Amniotic stem cell (primary cell): ENCODE results near the gene HSPA9.
A peak's percentile ranks its signal among the peaks of the same experiment; 100 is the strongest.

Experiments
- DNase-seq: peaks from one replicate; lab custom pipeline; 2025; lab: John Stamatoyannopoulos, UW

The HSPA9 gene

GRCh38 chr5:138560971-138561370, 14.2 kb downstream of the HSPA9 start:
- no peak for DNase-seq

DNA sequence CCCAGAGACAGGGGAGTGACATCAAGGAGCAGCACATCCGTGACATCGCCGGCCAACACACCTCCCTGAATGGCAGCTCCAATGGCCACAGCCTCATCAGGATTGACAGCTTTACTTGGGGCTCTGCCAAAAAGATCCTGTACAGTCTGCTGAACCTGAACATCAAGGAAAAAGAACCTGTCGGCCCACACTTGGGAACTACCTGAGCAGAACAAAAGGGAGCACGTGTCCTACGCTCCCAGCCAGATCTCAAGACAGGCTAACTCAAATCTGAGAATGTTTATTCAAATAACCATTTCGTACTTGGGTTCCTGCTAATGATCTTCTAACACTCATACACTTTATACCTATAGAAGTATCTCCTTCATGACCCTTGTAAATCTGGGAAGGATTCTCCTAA, 15.3 kb downstream of the HSPA9 start:
- DNase-seq = no peak

- DNase-seq = no peak
Observed at GRCh38 chr5:138557677-138558076, 17.5 kb downstream of the HSPA9 start.

DNA sequence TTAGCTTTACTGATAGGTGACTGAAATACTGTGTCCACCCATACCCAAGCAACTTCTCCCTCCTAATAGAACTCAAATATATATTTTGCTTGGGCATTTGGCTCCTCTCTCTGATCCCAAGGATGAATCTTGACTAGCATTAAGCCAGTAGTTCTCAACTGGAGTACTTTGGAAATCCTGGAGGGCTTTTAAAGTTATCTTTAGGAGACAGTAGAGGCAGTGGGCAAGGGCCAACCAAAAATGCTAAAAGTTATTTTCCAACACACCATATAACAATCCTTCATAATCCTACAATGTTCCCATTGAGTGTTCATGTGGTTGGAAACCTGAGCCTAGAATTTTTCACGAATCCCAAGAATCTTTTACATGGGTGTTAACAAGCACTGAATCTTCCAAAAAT, 21.1 kb downstream of the HSPA9 start:
- no peak for DNase-seq

- DNase-seq = no peak
Observed at GRCh38 chr5:138553437-138554095, 21.6 kb downstream of the HSPA9 start.

GRCh38 chr5:138552657-138553056, 22.5 kb downstream of the HSPA9 start:
- no peak for DNase-seq

DNA sequence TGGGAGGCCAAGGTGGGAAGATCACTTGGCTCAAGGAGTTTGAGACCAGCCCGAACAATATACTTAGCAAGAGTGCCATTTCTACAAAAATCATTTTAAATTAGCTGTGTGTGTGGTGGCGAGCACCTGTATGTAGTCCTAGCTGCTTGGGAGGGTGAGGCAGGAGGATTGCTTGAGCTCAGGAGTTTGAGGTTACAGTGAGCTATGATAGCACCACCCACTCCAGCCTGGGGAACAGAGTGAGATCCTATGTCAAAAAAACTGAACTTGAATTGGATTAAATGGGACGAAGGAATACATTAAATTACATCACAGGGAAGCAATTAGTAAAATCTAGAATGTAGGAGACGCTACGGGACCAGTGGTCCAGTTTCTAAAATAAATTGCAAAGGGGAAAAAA, 25.8 kb downstream of the HSPA9 start:
- DNase-seq = no peak

DNA sequence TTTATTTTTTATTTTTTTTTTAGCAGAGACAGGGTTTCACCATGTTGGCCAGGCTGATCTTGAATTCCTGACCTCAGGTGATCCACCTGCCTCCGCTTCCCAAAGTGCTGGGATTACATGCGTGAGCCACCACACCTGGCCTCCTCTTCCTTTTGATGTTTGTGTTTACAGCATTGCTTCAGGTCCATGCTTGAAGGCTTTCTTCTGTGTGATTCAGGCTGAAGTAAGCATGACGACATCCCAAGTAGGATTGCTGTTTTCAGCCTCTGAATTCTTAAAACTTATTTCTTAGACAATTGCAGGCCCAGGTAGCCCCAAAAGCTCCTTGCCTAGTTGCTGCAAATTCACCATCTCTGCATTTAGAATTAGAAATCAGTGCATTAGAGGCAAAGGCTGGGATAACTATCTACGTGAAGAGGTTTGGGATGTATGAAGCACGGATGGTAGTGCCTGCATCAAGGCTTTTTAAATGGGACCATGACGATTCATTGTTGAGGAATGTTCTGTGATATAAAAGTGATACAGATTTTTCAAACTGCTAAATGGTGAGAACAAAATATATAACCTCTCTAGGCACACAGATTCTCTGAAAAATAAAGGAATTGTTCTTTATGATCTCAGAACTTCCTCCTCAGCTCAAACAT, 29.2 kb downstream of the HSPA9 start:
- DNase-seq = no peak

GRCh38 chr5:138544181-138545134, 30.7 kb downstream of the HSPA9 start:
- DNase-seq = no peak

GRCh38 chr5:138543730-138544104, 31.5 kb downstream of the HSPA9 start:
- DNase-seq = no peak

DNA sequence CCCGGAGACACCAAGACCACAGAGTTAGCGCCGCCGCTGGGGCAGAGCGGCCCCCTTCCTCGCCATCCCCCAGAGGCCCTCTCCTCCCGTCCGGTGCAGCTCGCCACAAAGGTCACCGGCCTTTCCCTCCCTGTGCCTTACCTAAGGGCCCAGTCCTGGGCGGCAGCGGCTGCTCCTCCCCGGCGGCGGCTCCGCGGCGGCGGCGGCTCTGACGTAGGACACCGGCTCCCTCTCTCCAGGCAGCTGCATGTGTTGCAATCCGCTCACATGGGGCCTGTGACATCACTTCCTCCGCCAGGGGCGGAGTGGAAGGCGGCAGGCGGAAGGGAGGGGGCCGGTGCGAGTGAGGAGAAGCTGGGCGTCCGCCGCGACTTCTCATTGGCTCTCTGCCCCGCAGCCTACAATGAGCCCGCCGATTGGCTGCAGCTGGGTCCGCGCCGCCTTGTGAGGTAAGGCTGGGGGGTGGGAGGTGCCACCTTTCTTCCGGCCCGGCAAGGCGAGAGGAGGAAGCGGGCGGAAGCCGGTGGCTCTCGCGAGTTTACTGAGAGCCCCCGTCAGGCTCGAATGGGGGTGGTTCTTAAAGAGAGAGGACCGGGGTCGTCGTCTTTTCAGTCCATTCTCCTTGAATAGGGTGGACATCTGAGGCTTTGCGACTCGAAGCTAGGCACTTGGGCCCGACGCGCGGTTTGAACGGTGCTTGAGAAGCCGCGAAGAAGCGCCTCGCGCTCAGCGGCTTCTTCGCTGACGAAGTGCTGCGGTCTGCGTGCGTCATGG, 32.1 kb downstream of the HSPA9 start, which contains the start of gene ETF1:
Gene ETF1 (minus strand): TSS at position 281 of the 774 bp plus-strand sequence. CDS start 318 bp downstream, outside the sequence.
- peak; percentile 100 for DNase-seq

DNA sequence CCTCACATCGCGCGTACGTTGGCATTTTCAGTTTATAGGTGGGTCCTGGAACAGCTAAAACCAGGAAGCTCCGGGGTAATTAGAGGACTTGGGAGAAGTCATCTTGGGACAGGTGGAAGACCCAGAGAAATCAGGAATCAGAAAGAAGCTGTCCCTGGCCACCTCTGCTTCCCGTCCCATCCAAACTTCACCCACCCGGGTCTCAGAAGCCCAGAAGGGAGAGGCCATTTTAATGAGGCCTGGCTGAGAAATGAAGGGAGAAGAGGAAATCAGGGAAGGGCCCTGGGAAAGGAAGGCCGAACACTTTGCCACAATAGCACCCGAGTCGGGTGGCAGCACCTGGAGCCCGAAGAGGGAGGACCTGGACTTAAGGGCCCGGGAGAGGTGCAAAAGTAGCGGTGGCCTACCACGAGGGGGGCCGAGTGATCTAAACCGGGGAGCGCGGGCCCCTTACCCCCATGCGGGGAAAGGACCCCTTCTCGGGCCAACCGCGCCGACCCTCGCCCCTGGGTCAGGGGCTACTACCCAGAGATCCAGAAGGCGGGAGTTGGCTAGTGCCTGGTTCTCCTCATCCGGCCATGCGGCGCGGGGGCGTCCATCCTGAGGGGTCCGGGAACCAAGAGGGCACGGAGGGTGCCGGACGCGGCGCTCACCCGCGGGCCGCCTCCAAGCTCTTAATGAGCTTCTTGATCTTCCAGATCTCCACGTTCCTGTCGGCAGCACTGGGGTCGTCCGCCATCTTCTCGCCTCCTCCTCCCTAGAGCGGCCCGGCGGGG, 32.8 kb downstream of the HSPA9 start:
- no peak for DNase-seq

- no peak for DNase-seq
Observed at GRCh38 chr5:138541511-138542179, 33.6 kb downstream of the HSPA9 start.

GRCh38 chr5:138539791-138540190, 35.4 kb downstream of the HSPA9 start:
- no peak for DNase-seq

- DNase-seq = no peak
Observed at GRCh38 chr5:138538943-138539627, 36.1 kb downstream of the HSPA9 start.

DNA sequence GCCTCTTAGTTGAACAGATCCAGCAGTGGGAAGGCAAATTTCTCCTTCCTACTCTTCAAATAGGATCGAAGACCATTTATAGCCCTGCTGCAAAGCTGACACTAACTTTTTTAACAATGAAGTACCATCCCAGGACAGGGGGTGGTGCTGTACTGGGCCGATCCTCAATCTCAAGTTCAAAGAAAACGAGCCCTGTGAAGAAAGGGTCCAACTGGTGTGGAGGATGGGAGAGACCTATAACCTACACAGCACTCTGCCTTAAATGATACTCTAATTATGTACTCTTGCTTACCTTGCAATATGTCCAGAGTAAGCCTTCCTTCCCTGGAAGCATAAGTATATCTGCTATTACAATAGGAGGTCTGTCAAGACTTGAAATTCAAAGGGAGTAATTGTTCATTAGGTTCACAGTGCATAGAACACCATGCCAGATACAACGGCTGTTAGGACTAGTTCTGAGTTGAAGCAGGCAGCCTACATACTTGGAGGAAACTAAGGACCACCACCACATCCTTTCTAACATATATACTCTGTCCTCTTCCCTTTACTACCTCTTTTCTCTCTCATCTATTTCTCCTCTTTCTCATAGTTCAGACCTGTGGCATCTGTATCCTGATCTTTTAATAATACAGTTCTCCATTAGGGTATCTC, 38.4 kb downstream of the HSPA9 start:
- no peak for DNase-seq

DNA sequence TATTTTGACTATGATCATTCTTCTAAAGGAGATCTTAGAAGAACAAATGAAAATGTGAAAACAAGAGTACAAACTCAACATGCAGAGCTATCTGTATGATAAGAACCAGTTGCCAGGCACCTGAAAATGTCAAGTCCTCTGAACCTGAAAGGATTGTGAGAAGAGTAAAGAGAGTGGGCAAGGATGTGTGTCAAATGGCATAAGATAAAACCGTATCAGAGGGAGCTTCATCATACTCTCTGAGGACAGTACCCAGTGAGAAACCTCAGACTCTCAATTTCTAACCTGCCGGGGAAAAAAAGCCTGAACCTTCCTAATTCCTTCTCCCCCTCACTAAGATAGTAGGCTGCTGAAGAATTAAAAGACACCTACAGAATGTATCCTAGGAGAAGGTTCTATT, 39.0 kb downstream of the HSPA9 start:
- DNase-seq = no peak

DNA sequence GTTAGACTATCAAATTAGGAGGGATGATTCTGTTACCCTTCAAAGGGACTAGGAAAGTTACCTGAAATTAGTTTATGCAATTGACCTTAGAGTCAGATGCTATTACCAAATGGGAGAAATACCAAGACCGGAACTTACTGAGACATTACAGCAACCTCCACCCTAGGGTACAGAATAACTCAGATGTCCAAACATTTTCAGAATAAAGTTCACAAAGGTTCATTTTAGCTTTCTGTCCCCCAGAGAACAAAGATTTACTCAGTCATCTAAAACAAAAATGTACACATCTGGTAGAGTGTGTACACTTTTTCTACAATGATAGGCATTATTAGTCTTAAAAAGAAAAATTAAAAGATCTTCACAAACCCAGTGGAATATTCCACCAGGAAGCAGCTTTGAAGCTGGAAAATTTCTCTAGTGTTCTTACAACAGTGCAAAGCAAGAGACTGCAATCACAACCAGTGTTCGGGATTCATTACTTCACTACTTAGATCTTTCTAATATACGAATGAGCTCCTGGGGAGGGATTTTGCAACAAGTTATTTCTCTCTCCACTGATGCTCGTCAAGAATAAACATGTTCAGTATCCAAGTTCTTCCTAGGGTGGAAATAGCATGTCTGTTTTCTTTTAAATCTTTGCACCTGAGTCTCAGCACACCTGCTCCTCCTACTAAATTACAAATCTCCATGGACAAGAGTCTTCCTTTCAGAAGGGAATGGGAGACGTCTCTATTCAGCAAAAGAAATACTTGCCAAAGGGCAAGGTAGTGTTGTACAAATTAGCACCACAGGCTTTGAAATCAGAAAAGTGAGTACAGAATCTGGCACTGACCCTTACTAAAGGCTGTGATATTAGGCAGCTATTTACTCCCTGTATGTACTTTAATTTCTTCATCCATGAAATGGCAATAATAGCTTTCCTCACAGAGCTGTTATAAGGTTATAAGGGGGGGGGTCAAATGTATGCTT, 40.9 kb downstream of the HSPA9 start:
- no peak for DNase-seq
